Astrocyte (in vitro differentiated cells and primary cell): ENCODE results near the gene GALR1. TPM values are rescaled to one million over a fixed set of nuclear protein-coding genes. Genes with fewer than 3 reads are reported as not detected.

Experiments used
- DNase-seq: peaks from one replicate; pipeline ENCODE4 v3.0.0-alpha.2; 2010; ENCODE audit warnings: low read depth
- FAIRE-seq: peaks from 2 replicates; lab custom pipeline; 2011; peaks lifted over from hg19 to GRCh38; lab: Jason Lieb, UNC
- H2AFZ ChIP-seq: 2 replicates; pipeline ENCODE4 v1.6.0; 2012; ENCODE audit warnings: low read depth, low read length, inconsistent platforms
- H3K27ac ChIP-seq: 2 replicates; pipeline ENCODE4 v1.5.1; 2011; ENCODE audit warnings: low read depth, low read length, inconsistent platforms
- H3K27me3 ChIP-seq: 2 replicates; pipeline ENCODE4 v1.6.0; 2011; ENCODE audit warnings: low read length, inconsistent platforms; ENCODE audit not compliant: insufficient read depth
- H3K36me3 ChIP-seq: 2 replicates; pipeline ENCODE4 v1.5.1; 2011; ENCODE audit warnings: low read length, inconsistent platforms; ENCODE audit not compliant: insufficient read depth
- H3K4me1 ChIP-seq: 2 replicates; pipeline ENCODE4 v1.5.1; 2011; ENCODE audit warnings: low read length, inconsistent platforms; ENCODE audit not compliant: insufficient read depth
- H3K4me2 ChIP-seq: 2 replicates; pipeline ENCODE4 v1.6.0; 2012; ENCODE audit warnings: low read length, inconsistent platforms
- H3K4me3 ChIP-seq: 2 replicates; pipeline ENCODE4 v1.5.1; 2011; ENCODE audit warnings: low read depth, mild to moderate bottlenecking, low read length, inconsistent platforms; ENCODE audit not compliant: insufficient read depth
- H3K79me2 ChIP-seq: 2 replicates; pipeline ENCODE4 v1.6.0; 2012; ENCODE audit warnings: mild to moderate bottlenecking, low read length, inconsistent platforms; ENCODE audit not compliant: insufficient read depth
- H3K9ac ChIP-seq: 2 replicates; pipeline ENCODE4 v1.6.0; 2012; ENCODE audit warnings: mild to moderate bottlenecking, low read length, inconsistent platforms
- H3K9me3 ChIP-seq: 2 replicates; pipeline ENCODE4 v1.5.1; 2012; ENCODE audit warnings: low read depth, mild to moderate bottlenecking, low read length, inconsistent platforms; ENCODE audit not compliant: insufficient read depth
- H4K20me1 ChIP-seq: 2 replicates; pipeline ENCODE4 v1.6.0; 2012; ENCODE audit warnings: low read length, inconsistent platforms; ENCODE audit not compliant: insufficient read depth
- H3K27ac Mint-ChIP-seq: one replicate; pipeline ENCODE4 v1.8.0; 2021; ENCODE audit warnings: mild to moderate bottlenecking, mixed read lengths; ENCODE audit not compliant: unreplicated experiment
- H3K27me3 Mint-ChIP-seq: one replicate; pipeline ENCODE4 v1.8.0; 2021; ENCODE audit warnings: low read depth, mixed read lengths; ENCODE audit not compliant: unreplicated experiment
- H3K36me3 Mint-ChIP-seq: one replicate; pipeline ENCODE4 v1.8.0; 2021; ENCODE audit warnings: low read depth, mixed read lengths; ENCODE audit not compliant: unreplicated experiment
- H3K4me1 Mint-ChIP-seq: one replicate; pipeline ENCODE4 v1.8.0; 2021; ENCODE audit warnings: low read depth, mixed read lengths; ENCODE audit not compliant: unreplicated experiment
- H3K4me3 Mint-ChIP-seq: one replicate; pipeline ENCODE4 v1.8.0; 2021; ENCODE audit warnings: mild to moderate bottlenecking, moderate library complexity, mixed read lengths; ENCODE audit not compliant: unreplicated experiment
- H3K9me3 Mint-ChIP-seq: one replicate; pipeline ENCODE4 v1.8.0; 2021; ENCODE audit warnings: mild to moderate bottlenecking, mixed read lengths; ENCODE audit not compliant: unreplicated experiment
- CTCF ChIP-seq: IDR thresholded peaks from 2 replicates; pipeline ENCODE4 v1.5.1; 2011; ENCODE audit warnings: low read depth, mild to moderate bottlenecking, inconsistent platforms, low read length, moderate library complexity; ENCODE audit not compliant: insufficient read depth
- EZH2 ChIP-seq: IDR thresholded peaks from 2 replicates; pipeline ENCODE4 v1.6.1; 2012; ENCODE audit warnings: mild to moderate bottlenecking, low read length, inconsistent platforms; ENCODE audit not compliant: insufficient read depth
- total RNA-seq: library from RNA; stranded (reverse); gene quantifications from 2 replicates; pipeline ENCODE4 v1.2.1, GENCODE V29; 2021

Gene GALR1
- total RNA-seq, 1 donor from 2014 or later = not detected

DNA sequence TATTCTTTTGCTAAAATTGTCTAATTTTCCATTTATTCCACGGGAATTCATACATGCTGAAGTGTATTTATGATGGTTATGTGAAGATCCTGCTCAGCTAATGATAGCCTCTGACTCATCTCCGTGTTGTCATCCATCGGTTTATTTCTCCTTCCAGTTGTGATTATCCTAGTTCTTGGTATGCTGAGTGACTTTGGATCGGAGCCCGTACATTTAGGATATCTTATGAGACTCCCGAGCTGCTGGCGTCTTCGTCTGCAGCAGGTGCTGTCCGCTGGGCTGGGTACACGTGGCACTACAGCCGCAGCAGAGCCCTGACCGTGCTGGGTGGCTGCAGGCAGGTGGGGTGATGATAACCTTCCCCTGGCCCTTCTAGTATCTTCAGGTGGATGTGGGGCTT, 40.1 kb upstream of the GALR1 start:
- H3K27ac ChIP-seq = peak overlapping the region; percentile 32
- H3K9me3 Mint-ChIP-seq = peaks cover 8% of the 10 kb centered on the region

GRCh38 chr18:77210249-77210648, 39.4 kb upstream of the GALR1 start:
- Histone ChIP-seq H3K9me3 (no peaks in the 10 kb centered on the region), H3K79me2 (no peaks in the 10 kb centered on the region), H3K4me3 (no peak overlapping the region), H3K27ac (no peak overlapping the region), H3K9ac (no peak overlapping the region), H3K27me3 (no peaks in the 10 kb centered on the region), H4K20me1 (no peaks in the 10 kb centered on the region), H2AFZ (no peak overlapping the region), H3K4me1 (peaks cover 9% of the 10 kb centered on the region), H3K36me3 (no peaks in the 10 kb centered on the region), H3K4me2 (no peak overlapping the region)
- Mint-ChIP-seq H3K36me3 (no peaks in the 10 kb centered on the region), H3K27ac (no peak overlapping the region), H3K4me1 (peaks cover 30% of the 10 kb centered on the region), H3K9me3 (peaks cover 8% of the 10 kb centered on the region), H3K27me3 (no peaks in the 10 kb centered on the region), H3K4me3 (no peak overlapping the region)
- no peak for DNase-seq
- TF ChIP-seq EZH2 (no peak), CTCF (no peak)
- FAIRE-seq = no peak

More for the DNA sequence above, 40.1 kb upstream of the GALR1 start:
- H3K4me2 ChIP-seq = peak overlapping the region; percentile 82
- no peaks in the 10 kb centered on the region for H4K20me1 ChIP-seq
- H3K4me3 ChIP-seq = no peak overlapping the region
- no peak overlapping the region for H3K4me3 Mint-ChIP-seq
- no peaks in the 10 kb centered on the region for H3K27me3 Mint-ChIP-seq
- H3K27me3 ChIP-seq = no peaks in the 10 kb centered on the region
- DNase-seq (peak; percentile 29), FAIRE-seq (peak; percentile 9)
- no peaks in the 10 kb centered on the region for H3K79me2 ChIP-seq
- peak overlapping the region; percentile 55 for H3K9ac ChIP-seq
- no peaks in the 10 kb centered on the region for H3K36me3 Mint-ChIP-seq
- no peaks in the 10 kb centered on the region for H3K9me3 ChIP-seq
- H3K27ac Mint-ChIP-seq = peak overlapping the region; percentile 86
- H3K4me1 Mint-ChIP-seq = peaks cover 30% of the 10 kb centered on the region
- no peak overlapping the region for H2AFZ ChIP-seq
- peaks cover 9% of the 10 kb centered on the region for H3K4me1 ChIP-seq
- H3K36me3 ChIP-seq = no peaks in the 10 kb centered on the region
- TF ChIP-seq EZH2 (no peak), CTCF (no peak)

DNA sequence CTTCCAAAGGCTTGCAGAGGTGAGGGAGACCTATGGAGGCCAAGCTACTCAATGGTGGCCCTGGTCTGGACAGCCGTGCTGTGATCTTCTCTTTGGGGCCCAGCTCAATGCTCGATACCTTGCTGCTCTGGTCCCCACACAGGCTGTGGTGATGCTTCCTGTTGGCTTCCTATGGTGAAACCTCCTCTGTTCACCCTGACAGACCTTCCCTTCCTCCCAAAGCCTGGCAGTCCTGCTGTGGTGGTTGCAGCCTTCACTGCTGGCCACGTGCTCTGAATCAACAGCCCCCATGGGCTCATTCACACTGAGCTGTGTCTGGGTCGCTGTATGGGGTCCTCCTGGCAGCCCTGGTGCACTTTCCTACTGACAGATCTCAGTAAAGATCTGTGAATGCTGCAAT, 31.0 kb upstream of the GALR1 start:
- TF ChIP-seq EZH2 = no peak
- no peak for TF ChIP-seq CTCF
- H3K27ac Mint-ChIP-seq = no peak overlapping the region
- Histone ChIP-seq H3K9ac (no peak overlapping the region), H3K36me3 (no peaks in the 10 kb centered on the region), H3K4me1 (no peaks in the 10 kb centered on the region), H3K9me3 (no peaks in the 10 kb centered on the region), H3K4me3 (no peak overlapping the region), H3K27me3 (peaks cover 2% of the 10 kb centered on the region), H3K79me2 (no peaks in the 10 kb centered on the region), H4K20me1 (no peaks in the 10 kb centered on the region), H3K4me2 (no peak overlapping the region), H3K27ac (no peak overlapping the region), H2AFZ (no peak overlapping the region)
- H3K4me3 Mint-ChIP-seq = no peak overlapping the region
- no peak for FAIRE-seq
- peaks cover 3% of the 10 kb centered on the region for H3K27me3 Mint-ChIP-seq
- H3K4me1 Mint-ChIP-seq = no peaks in the 10 kb centered on the region
- H3K9me3 Mint-ChIP-seq = no peaks in the 10 kb centered on the region
- no peak for DNase-seq
- H3K36me3 Mint-ChIP-seq = no peaks in the 10 kb centered on the region
